ENCODE data around the gene ARFGEF2. TPM values are rescaled to one million over a fixed set of nuclear protein-coding genes. Genes with fewer than 3 reads are reported as not detected.
A peak's percentile ranks its signal among the peaks of the same experiment; 100 is the strongest.
"Not testable (repeated sequence)": the region's sequence is repeated elsewhere in the genome, so short reads cannot be mapped to it uniquely, and the experiment has no call there.

The ARFGEF2 gene
- total RNA-seq, 1 experiment from 2014 or later, result 31.8 TPM

GRCh38 chr20:48995589-48995988 lies 74.1 kb downstream of the ARFGEF2 start:
- DNase-seq (ENCODE audit: low spot score), result no peak

- DNase-seq (ENCODE audit: low spot score), result no peak
Measured at GRCh38 chr20:48999890-49000870, 78.7 kb downstream of the ARFGEF2 start.

GRCh38 chr20:49001741-49002140 lies 80.2 kb downstream of the ARFGEF2 start:
- no peak for DNase-seq (ENCODE audit: low spot score)

- no peak for DNase-seq (ENCODE audit: low spot score)
Measured at GRCh38 chr20:49006446-49006980, 85.0 kb downstream of the ARFGEF2 start.

- DNase-seq (ENCODE audit: low spot score), result no peak
Measured at GRCh38 chr20:49009899-49010631, 88.6 kb downstream of the ARFGEF2 start.

- no peak for DNase-seq (ENCODE audit: low spot score)
Measured at GRCh38 chr20:49024220-49024619, 102.7 kb downstream of the ARFGEF2 start.

GRCh38 chr20:49028177-49028576 lies 106.7 kb downstream of the ARFGEF2 start:
- DNase-seq (ENCODE audit: low spot score), result not testable (repeated sequence)

- DNase-seq (ENCODE audit: low spot score), result peak; percentile 49
Measured at GRCh38 chr20:49028684-49029083, 107.2 kb downstream of the ARFGEF2 start.

- no peak for DNase-seq (ENCODE audit: low spot score)
Measured at GRCh38 chr20:49029203-49029602, 107.7 kb downstream of the ARFGEF2 start.

GRCh38 chr20:49030954-49031619 lies 109.6 kb downstream of the ARFGEF2 start:
- no peak for DNase-seq (ENCODE audit: low spot score)

- no peak for DNase-seq (ENCODE audit: low spot score)
Measured at GRCh38 chr20:49032455-49032854, 110.9 kb downstream of the ARFGEF2 start.

GRCh38 chr20:49034070-49034732 lies 112.7 kb downstream of the ARFGEF2 start:
- DNase-seq (ENCODE audit: low spot score), result no peak

- DNase-seq (ENCODE audit: low spot score), result no peak
Measured at GRCh38 chr20:49037962-49038387, 116.5 kb downstream of the ARFGEF2 start.

- DNase-seq (ENCODE audit: low spot score), result no peak
Measured at GRCh38 chr20:49039854-49040253, 118.3 kb downstream of the ARFGEF2 start.

GRCh38 chr20:49043000-49043399 lies 121.5 kb downstream of the ARFGEF2 start:
- no peak for DNase-seq (ENCODE audit: low spot score)

GRCh38 chr20:49045440-49046086 lies 124.1 kb downstream of the ARFGEF2 start:
- DNase-seq (ENCODE audit: low spot score), result no peak

- DNase-seq (ENCODE audit: low spot score), result peak; percentile 100
Measured at GRCh38 chr20:49046087-49046900, 124.8 kb downstream of the ARFGEF2 start, which contains the start of gene CSE1L. CSE1L (plus strand) TSS chr20:49046312; CDS start chr20:49058464, 12,152 bp downstream.

GRCh38 chr20:49052334-49052733 lies 130.8 kb downstream of the ARFGEF2 start:
- DNase-seq (ENCODE audit: low spot score), result no peak

GRCh38 chr20:49054056-49054643 lies 132.6 kb downstream of the ARFGEF2 start:
- DNase-seq (ENCODE audit: low spot score), result no peak

Data from HT-29 (cell line).